GM12892 (cell line): ENCODE results near the gene MPC1.

ENCODE experiments used
- POLR2AphosphoS5 ChIP-seq: IDR thresholded peaks from 2 replicates; pipeline ENCODE4 v1.6.1; 2011; ENCODE audit warnings: low read depth, low read length, control low read depth
- TAF1 ChIP-seq: IDR thresholded peaks from 2 replicates; pipeline ENCODE4 v1.6.1; 2011; ENCODE audit warnings: low read depth, mild to moderate bottlenecking, control low read depth, low read length, borderline replicate concordance

DNA sequence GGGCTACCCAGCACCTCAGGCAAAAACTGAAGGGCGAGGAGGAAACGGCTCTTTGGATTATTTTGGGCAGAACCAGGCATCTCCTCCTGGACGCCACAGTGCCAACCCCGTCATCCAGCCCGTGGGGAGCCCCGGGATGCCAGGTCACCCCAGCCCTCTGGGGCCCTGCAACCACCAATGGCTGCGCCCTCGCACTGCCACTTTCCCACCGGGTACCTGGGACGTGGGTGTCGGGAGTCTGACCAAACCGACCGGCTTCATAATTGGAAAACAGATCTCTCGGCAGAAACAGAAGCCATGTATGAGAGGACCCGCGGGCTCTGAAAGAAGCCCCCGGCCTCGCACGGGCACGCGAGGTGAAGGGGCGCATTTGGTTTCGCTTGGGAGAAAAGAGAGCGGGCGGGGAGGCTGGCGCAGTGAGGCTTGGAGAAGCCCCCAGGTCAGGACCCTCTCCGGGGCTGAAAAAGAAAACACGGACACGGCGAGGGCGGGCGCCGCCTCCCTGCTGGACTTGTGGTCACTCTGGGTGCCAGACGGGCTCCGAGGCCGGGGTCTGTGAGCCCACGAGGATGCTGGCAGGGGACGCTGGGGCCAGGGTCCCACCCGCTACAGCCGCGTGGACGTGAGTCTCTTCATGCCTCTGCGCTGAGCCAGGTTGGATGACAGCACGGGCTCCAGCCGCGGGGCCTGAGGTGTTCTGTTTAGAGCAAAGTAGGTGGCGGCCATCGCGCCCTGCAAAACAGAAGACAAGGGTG, 29.6 kb upstream of the MPC1 start:
- TF ChIP-seq POLR2AphosphoS5 (no peak), TAF1 (no peak)
